T-helper 22 cell (primary cell): Measurements from ENCODE around the gene PDE4B.
"Not testable (repeated sequence)": the region's sequence is repeated elsewhere in the genome, so short reads cannot be mapped to it uniquely, and the experiment has no call there.

Source experiments
- DNase-seq: peaks from one replicate; pipeline ENCODE4 v3.0.0-alpha.2; 2020; ENCODE audit warnings: low read depth

The PDE4B gene

GRCh38 chr1:66313429-66313828 is 520.7 kb downstream of the PDE4B start:
- no peak for DNase-seq

DNA sequence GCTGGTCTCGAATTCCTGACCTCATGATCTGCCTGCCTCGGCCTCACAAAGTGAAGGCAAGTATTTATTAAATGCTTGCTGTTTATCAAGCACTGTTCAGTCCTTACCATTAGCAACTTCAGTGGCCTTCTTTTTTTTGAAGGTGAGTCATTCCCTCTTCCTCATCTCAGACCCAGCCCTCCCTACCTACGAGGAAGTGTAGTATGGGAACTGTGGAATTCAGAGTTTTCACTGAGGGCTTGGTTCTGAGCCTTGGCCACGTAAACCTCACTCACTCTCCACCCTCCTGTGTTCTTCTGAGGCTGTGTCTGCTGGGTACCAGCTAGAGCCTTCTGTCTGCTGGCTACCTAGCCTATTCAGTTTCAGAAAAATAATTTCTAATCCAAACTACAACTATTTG is 523.0 kb downstream of the PDE4B start:
- DNase-seq, result no peak

DNA sequence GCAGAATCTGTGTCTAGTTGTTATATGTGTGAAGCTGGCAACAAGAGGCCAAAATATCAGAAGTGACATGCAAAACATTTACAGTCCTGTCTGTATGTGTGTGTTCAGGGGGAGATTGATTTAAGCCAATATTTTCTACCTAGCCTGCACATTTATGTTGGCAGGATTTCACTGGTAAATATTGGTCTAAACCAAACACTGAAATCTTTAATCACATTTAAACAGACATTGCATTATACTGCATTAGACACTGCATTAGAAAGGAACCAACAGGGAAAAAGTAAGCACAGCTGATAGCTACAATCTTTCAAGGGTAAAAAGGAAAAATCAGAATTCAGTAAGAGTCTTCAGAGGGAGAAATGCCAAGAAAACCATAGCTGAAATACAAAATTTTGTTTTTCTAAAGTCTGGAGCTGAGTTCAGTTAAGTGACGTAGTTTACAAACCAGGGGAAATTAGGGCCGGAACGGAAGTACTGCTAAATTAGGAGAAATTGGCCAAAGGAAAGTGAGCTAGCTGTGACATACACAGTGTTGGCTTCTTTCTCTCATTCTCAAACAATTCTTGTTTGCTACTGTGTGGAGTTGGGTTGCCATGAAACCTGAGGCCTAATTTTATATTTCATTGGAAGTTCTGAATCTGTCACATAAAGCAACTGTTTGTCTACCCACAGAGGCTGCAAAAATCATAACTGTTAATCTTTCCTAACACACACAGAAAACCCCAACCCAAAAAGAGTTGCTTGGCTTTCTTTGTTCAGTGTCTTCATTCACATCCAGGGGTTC is 524.0 kb downstream of the PDE4B start:
- DNase-seq, result no peak

DNA sequence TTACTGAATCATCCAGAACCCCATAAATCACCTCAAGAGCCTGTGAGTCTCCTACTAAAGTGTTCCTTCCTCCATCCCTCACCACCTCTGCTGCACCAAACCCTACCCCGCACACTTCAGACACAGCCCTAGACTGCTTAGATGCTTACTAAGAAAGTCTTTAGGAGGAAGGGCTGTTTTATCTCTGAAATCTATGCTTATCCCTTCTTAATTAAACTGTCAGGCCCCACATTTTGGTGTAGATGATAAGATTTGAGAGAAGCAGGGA is 524.5 kb downstream of the PDE4B start:
- no peak for DNase-seq

GRCh38 chr1:66320231-66320630 is 527.5 kb downstream of the PDE4B start:
- no peak for DNase-seq

GRCh38 chr1:66322462-66322861 is 529.8 kb downstream of the PDE4B start:
- not testable (repeated sequence) for DNase-seq

GRCh38 chr1:66323958-66324625 is 531.4 kb downstream of the PDE4B start:
- DNase-seq, result no peak

DNA sequence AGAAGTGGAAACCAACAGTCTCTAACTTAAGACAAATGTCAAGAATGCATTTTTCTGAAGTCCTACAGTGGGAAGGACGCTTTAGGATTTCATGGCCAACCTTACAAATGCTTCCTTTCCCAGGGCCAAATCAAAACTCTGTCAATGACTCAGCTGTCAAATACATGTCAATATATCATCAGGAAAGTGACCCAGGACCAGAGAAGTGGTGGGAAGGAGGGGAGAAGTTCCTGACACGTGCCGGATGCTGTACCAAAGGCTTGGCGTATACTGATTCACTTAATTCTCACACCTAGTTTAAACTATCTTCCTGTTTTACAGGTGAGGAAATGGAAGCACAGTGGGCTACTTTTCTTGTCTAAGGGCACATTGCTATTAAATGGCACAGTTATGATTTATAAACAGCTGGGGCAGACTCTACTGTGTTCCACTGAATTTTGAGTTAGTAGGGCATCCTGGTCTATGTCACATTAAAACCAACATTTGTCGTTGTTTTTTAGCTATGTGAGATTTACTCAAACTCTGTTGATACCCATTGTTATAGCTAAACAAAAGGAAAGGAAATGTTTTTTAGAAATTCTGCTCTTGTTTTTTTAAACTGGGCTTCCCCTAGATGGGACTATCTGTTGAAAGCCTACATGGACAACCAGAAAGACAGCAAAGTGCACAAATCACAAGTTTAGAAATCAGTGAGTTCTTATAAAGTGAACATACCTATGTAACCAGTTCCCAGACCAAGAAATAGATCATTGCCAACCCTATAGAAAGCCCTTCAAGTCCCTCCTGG is 533.1 kb downstream of the PDE4B start:
- DNase-seq, result no peak

DNA sequence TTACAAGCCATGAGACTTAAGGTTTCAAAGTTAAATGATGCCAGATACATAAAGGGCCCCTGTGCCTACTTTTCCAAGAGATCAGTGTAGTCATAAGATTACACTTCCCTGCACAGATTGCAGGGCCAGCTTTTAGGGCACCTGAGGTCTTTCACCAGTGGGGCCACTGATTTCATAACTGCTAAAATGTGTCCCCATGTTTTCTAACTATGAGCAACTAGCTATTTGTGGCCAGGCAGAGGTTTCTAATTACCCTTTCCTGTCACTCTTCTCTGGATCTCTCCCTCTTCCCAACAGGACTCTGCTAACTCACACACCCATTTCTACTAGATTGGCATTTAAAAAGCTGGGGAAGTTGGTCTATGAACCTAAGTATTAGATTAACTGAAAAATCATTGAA is 534.2 kb downstream of the PDE4B start:
- no peak for DNase-seq

DNA sequence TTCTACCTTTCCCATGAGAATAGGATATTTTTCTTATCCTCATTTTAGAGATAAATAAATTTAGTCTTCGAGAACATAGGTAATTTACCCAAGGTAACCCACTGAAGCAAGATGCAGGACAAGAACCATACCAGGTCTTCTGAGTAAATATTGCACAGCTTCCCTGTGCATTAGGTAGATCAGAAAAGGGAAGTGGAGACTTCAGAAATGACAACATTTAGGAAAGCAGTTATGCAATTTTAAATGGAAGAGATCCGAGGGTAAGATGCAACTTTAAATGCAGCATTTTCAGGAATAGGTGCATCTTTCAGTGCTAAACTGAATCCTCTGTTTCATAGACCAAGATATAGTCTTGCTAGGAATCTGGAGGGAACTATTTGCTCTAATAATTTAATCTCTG is 534.9 kb downstream of the PDE4B start:
- DNase-seq, result no peak

DNA sequence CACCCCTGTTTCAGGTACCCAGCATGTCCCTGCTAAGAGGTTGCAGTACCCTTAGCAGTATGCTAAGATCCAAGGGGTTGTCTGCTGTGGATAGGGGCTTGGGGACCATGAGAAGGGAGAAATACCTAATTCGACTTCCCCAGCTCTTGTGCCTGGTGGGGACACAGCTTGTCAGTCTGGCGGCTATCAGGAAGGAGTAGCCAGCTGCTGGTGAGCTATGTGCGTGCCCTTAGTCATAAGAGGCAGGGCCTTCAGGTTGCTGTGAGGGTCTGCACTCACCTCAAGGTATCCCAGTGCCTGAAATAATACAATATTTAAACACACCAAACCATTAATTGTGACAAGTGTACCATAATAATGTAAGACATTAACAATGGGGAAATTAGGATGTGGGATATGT is 536.2 kb downstream of the PDE4B start:
- no peak for DNase-seq

DNA sequence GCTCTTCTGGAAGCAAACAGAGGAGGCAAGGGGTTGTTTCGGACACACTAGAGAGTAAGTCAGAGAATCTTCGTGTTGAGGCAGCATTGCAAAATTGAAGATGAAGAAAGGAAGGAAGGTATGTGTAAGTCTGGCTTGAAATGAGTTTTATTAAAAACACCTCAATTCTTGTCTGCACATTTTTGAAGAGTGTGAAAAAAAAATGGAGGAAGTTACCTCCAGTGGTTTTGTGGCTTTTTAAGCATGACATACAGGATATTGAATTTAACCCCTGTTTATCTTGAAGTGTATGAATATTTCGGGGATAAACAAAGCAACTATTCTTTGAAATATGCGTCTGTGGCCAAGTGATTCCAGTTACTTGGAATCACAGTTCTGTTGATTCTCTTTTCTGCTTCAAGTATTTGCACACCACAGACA is 538.0 kb downstream of the PDE4B start:
- DNase-seq, result no peak

- DNase-seq, result peak; percentile 54
Measured at GRCh38 chr1:66331658-66332547, 539.2 kb downstream of the PDE4B start.

GRCh38 chr1:66332548-66332901 is 539.8 kb downstream of the PDE4B start:
- no peak for DNase-seq

DNA sequence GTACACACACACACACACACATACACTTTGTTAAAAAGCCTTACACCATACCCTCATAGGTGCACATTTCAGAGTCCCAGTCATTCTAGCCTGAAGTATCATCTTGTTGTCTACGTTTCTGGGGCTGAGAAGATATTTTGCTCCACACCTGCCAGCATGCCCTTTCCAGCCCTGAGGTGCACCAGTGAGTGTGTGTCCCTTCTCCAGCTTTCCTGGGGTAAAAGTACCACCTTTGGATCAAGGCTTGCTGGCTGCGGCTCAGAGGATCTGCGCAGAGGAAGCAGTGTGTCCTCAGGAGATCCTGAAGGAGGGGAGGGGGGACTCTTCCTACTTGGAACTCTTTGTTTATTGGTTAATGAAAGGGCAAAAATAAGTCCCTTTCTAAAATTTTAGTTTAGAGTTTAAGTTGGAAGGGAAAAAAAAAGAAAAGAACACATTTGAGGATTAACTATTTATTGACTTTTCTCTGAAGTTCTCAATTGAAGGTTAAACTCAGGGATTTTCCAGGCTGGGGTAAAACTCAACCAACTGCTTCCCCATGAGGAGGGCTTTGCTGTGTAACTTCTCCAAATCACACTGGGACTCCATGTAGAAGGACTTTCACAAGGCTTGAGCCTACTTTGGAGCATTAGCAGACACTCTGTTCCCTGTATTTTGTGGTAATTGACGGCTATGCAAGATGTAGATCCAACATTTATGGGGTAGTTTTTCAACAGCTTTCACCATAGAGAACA is 540.9 kb downstream of the PDE4B start:
- DNase-seq, result no peak

- DNase-seq, result no peak
Measured at GRCh38 chr1:66334318-66334717, 541.6 kb downstream of the PDE4B start.

DNA sequence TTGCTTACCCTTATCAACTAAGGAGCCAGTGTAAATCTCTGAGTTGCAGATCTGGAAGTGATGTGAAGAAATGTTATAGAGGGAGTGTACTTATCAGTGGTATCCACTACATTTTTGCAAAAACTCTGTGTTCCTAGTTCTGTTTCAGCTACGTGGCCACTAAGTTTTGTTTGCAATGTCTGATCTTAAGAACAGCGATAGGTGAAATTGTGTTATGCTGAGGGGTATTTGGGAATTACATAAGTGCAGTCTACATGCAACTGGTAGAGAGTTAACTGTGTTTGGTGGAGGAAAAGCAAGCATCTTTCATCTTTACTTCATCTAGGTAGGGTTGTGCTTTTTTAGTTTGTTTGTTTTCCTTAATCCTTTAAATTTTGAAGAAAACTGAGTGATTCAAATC is 542.4 kb downstream of the PDE4B start:
- DNase-seq, result no peak

DNA sequence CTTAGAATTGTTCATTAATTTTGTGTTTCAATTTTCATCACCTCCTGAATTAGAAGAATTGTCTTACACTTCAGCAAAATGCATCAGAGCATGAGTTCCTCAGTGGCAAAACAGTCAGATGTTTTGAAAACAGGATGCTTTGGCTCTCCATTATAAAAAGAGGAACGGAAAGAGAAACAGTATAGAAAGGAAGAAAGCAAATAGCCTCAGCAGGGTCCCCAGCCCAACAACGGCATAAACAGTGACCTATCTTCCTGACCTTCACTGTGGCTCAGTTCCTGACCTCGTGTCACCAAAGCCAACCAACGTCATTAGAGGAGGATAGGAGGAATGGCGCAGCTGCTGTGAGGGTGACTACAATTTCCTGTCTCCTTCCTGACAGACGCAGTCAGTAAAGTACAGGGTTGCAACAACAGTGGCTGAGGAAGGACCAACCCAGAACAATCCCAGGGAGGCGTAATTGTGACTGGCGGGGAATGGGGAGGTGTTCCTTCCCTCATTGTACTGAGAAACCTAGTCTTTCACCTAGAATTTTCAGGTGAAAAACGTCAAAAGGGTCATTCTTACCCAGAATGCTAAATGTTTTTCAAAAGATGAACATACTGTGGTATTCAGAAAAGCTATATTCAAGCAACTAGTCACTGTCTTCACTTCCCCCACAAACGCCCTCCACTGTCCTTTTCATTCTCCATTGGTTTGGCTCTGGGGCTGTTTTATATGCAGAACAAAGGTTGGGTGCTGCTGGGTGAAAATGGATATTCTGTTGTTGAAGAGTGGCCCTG is 543.4 kb downstream of the PDE4B start:
- peak; percentile 81 for DNase-seq

DNA sequence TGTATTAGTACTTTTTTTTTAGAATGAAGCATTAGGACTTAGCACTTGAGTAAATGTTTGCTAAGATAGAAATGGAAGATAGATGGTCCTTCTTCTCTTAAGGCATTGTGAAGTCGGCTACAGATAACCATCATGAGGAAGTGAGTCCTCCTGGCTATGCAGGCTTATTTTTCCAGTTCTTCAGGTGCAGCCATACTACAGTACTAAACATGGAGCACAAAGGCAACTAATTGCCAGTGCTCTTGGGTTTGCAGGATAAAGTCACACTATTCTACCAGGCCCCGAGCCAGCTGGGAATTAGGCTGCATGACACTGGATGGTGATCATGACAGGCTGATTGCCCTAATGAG is 543.9 kb downstream of the PDE4B start:
- no peak for DNase-seq

- no peak for DNase-seq
Measured at GRCh38 chr1:66337249-66337648, 544.6 kb downstream of the PDE4B start.

DNA sequence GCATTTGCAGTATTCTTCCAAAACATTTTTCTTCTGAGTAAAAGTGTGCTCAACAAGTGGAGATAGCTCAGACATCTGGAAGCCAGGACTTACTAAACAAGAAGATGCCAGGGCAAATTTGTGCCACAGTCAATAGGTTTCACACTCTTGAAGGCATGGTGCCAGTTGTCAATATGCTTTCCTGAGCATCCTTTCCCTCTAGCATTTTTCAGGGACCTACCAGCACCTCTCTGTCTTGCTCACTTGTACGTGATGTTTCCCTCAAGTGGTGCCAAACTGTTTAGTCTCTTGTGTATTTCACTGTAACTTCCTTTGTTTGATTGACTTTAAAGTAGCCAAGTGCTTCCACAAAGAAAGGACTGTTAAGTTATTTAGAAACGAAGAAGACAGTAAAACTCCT is 547.2 kb downstream of the PDE4B start:
- no peak for DNase-seq
